Iris pigment epithelial cell (primary cell): ENCODE measurements around the gene RBPJ.

Experiments used
- DNase-seq: peaks from one replicate; pipeline ENCODE4 v3.0.0-alpha.2; 2011; ENCODE audit warnings: low read depth

Gene RBPJ

GRCh38 chr4:26420913-26421312, 100.1 kb downstream of the RBPJ start:
- peak; percentile 18 for DNase-seq

- DNase-seq: no peak
Observed at GRCh38 chr4:26424153-26424552, 103.3 kb downstream of the RBPJ start.

- no peak for DNase-seq
Observed at GRCh38 chr4:26424838-26425237, 104.0 kb downstream of the RBPJ start.

GRCh38 chr4:26425953-26426352, 105.1 kb downstream of the RBPJ start:
- no peak for DNase-seq

- DNase-seq: no peak
Observed at GRCh38 chr4:26426892-26427291, 106.1 kb downstream of the RBPJ start.

GRCh38 chr4:26429910-26430309, 109.1 kb downstream of the RBPJ start:
- DNase-seq: no peak

- DNase-seq: no peak
Observed at GRCh38 chr4:26431461-26432180, 110.8 kb downstream of the RBPJ start.

GRCh38 chr4:26432419-26432818, 111.6 kb downstream of the RBPJ start:
- no peak for DNase-seq

GRCh38 chr4:26433556-26433955, 112.7 kb downstream of the RBPJ start:
- DNase-seq: no peak

GRCh38 chr4:26434030-26434639, 113.3 kb downstream of the RBPJ start:
- peak; percentile 34 for DNase-seq

GRCh38 chr4:26441102-26441501, 120.3 kb downstream of the RBPJ start:
- DNase-seq: peak; percentile 73

- no peak for DNase-seq
Observed at GRCh38 chr4:26441771-26442170, 121.0 kb downstream of the RBPJ start.

- DNase-seq: no peak
Observed at GRCh38 chr4:26447378-26447777, 126.6 kb downstream of the RBPJ start.

- DNase-seq: no peak
Observed at GRCh38 chr4:26450418-26450817, 129.6 kb downstream of the RBPJ start.

- DNase-seq: no peak
Observed at GRCh38 chr4:26451597-26451996, 130.8 kb downstream of the RBPJ start.

GRCh38 chr4:26452565-26453531, 132.0 kb downstream of the RBPJ start:
- DNase-seq: no peak

- DNase-seq: no peak
Observed at GRCh38 chr4:26454961-26455360, 134.1 kb downstream of the RBPJ start.

- DNase-seq: no peak
Observed at GRCh38 chr4:26455571-26455970, 134.8 kb downstream of the RBPJ start.

GRCh38 chr4:26457412-26457811, 136.6 kb downstream of the RBPJ start:
- no peak for DNase-seq

- peak; percentile 45 for DNase-seq
Observed at GRCh38 chr4:26458157-26458561, 137.3 kb downstream of the RBPJ start.

- DNase-seq: peak; percentile 80
Observed at GRCh38 chr4:26459054-26459755, 138.4 kb downstream of the RBPJ start.
